ENCODE measurements around the gene KCNF1.

The KCNF1 gene

DNA sequence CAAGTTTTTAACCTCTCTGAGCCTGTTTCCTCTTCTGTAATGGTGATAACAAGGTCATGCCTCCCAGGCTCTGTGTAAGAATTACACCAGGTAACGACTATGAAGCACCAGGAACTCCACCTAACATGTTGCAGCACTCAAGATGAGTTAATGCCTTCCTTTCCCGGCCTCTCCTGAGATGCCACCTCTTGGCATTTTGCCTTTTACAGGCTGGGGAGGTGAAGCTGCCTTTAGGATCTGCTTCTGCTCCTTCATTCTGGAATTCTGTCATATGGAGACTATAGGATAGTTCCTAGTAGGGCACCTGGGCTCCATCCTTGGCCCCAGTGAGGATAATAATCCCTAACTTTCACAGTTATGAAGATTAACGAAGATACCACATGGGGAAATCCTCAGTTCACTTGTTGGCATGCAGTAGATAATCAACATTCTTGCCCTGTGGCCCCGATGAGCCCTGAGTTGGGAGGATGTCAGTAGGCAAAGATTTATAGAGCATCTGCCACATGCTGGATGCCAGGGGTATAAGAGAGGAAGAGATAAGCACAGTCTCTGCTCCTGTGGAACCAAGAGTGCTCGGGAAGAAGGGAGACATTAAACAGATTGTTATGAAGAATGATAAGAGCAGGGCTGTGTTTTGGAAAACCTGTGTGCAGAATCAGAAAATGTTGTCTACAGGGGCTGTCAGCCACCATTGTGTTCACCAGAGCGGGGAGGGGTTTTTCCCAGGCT, 43.9 kb upstream of the KCNF1 start:
- DNase-seq (ENCODE audit: insufficient read length, low spot score) (no peak), FAIRE-seq (no peak)
- TF ChIP-seq, protein P1, sequence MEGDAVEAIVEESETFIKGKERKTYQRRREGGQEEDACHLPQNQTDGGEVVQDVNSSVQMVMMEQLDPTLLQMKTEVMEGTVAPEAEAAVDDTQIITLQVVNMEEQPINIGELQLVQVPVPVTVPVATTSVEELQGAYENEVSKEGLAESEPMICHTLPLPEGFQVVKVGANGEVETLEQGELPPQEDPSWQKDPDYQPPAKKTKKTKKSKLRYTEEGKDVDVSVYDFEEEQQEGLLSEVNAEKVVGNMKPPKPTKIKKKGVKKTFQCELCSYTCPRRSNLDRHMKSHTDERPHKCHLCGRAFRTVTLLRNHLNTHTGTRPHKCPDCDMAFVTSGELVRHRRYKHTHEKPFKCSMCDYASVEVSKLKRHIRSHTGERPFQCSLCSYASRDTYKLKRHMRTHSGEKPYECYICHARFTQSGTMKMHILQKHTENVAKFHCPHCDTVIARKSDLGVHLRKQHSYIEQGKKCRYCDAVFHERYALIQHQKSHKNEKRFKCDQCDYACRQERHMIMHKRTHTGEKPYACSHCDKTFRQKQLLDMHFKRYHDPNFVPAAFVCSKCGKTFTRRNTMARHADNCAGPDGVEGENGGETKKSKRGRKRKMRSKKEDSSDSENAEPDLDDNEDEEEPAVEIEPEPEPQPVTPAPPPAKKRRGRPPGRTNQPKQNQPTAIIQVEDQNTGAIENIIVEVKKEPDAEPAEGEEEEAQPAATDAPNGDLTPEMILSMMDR (IDR thresholded peaks at IDR 0.05; ENCODE audit: insufficient read depth, missing control alignments) = no peak

- no peak for FAIRE-seq
- TF ChIP-seq, protein P1 (IDR thresholded peaks at IDR 0.05; ENCODE audit: insufficient read depth, missing control alignments) = no peak
Observed at GRCh38 chr2:10868465-10869314, 43.0 kb upstream of the KCNF1 start.

GRCh38 chr2:10871978-10872377, 39.8 kb upstream of the KCNF1 start:
- FAIRE-seq = no peak
- TF ChIP-seq, protein P1 (IDR thresholded peaks at IDR 0.05; ENCODE audit: insufficient read depth, missing control alignments) = no peak
- DNase-seq (ENCODE audit: insufficient read length, low spot score) = no peak

More at GRCh38 chr2:10868465-10869314, 43.0 kb upstream of the KCNF1 start:
- DNase-seq (ENCODE audit: insufficient read length, low spot score) = no peak

GRCh38 chr2:10873171-10873570, 38.6 kb upstream of the KCNF1 start:
- TF ChIP-seq, protein P1 (IDR thresholded peaks at IDR 0.05; ENCODE audit: insufficient read depth, missing control alignments) = no peak
- DNase-seq (ENCODE audit: insufficient read length, low spot score) = no peak
- FAIRE-seq = no peak

- TF ChIP-seq, protein P1 (IDR thresholded peaks at IDR 0.05; ENCODE audit: insufficient read depth, missing control alignments) = no peak
- FAIRE-seq (no peak), DNase-seq (ENCODE audit: insufficient read length, low spot score) (no peak)
Observed at GRCh38 chr2:10873790-10874437, 37.8 kb upstream of the KCNF1 start.

GRCh38 chr2:10875126-10875525, 36.6 kb upstream of the KCNF1 start:
- no peak for DNase-seq (ENCODE audit: insufficient read length, low spot score)
- TF ChIP-seq, protein P1 (IDR thresholded peaks at IDR 0.05; ENCODE audit: insufficient read depth, missing control alignments) = no peak
- no peak for FAIRE-seq

Measured in D721Med (cell line).